Erythroblast (primary cell): ENCODE data around the gene AFDN.

Source experiments
- GATA1 ChIP-seq: IDR thresholded peaks from 2 replicates; pipeline ENCODE4 v1.6.1; 2011; ENCODE audit warnings: low read depth, mild to moderate bottlenecking, control low read depth, low read length, moderate library complexity
- POLR2A ChIP-seq: IDR thresholded peaks from 2 replicates; pipeline ENCODE4 v1.6.1; 2011; ENCODE audit warnings: mild to moderate bottlenecking, low read length

- TF ChIP-seq POLR2A (no peak), GATA1 (no peak)
Measured at GRCh38 chr6:167828325-167828956, 1.7 kb downstream of the AFDN start.
